HCT116 (cell line): Measurements from ENCODE around the gene CA4.

Experiments used
- POLR2A ChIP-seq: IDR thresholded peaks from 2 replicates; pipeline ENCODE4 v1.7.0; 2011; ENCODE audit warnings: borderline replicate concordance; ENCODE audit not compliant: insufficient read depth, insufficient read length; ENCODE audit errors: extremely low read depth
- POLR2AphosphoS5 ChIP-seq: IDR thresholded peaks from 2 replicates; pipeline ENCODE4 v1.6.1; 2011; ENCODE audit warnings: mild to moderate bottlenecking, low read depth, low read length, moderate library complexity
- TF ChIP-seq, protein P1 (sequence below), 3 experiments: fragments of 200-600 bp in 1 of 3; sonication (generic) in 1 of 3; IDR thresholded peaks in 2 of 3; conservative IDR thresholded peaks in 1 of 3; 2 replicates each; pipeline ENCODE4 v1.5.1; 2012 to 2017; ENCODE audit warnings: low read depth in 2 of 3, low read length in 2 of 3, antibody characterized with exemption in 1 of 3, borderline replicate concordance in 1 of 3, control low read depth in 1 of 3, mild to moderate bottlenecking in 1 of 3, mixed read lengths in 1 of 3, mixed run types in 1 of 3, moderate library complexity in 1 of 3; ENCODE audit not compliant: insufficient read depth in 1 of 3
- TF ChIP-seq, protein P2 (sequence below): IDR thresholded peaks from 2 replicates; pipeline ENCODE4 v1.6.1; 2012

DNA sequence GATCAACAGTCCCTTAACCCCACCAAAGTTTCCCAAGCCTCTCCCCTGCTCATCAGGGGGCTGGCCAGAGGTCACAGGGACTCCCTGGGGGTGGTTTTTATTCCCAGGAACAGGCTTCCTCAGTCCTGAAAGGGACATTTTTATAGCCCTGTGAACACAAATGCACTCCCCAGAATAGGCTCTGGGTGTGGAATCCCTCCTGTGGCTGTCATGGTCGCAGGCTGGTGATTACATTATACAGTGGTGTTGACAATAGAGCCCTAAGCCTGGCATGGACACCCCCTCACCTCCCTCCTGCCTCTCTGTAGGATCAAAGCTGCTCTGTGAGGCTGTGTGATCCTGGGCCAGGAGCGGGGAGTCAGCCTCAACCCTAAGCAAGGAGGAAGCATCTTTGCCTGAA is 1.4 kb upstream of the CA4 start:
- TF ChIP-seq, protein P1, sequence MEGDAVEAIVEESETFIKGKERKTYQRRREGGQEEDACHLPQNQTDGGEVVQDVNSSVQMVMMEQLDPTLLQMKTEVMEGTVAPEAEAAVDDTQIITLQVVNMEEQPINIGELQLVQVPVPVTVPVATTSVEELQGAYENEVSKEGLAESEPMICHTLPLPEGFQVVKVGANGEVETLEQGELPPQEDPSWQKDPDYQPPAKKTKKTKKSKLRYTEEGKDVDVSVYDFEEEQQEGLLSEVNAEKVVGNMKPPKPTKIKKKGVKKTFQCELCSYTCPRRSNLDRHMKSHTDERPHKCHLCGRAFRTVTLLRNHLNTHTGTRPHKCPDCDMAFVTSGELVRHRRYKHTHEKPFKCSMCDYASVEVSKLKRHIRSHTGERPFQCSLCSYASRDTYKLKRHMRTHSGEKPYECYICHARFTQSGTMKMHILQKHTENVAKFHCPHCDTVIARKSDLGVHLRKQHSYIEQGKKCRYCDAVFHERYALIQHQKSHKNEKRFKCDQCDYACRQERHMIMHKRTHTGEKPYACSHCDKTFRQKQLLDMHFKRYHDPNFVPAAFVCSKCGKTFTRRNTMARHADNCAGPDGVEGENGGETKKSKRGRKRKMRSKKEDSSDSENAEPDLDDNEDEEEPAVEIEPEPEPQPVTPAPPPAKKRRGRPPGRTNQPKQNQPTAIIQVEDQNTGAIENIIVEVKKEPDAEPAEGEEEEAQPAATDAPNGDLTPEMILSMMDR (IDR thresholded peaks at IDR 0.05 in 2 of 3, conservative IDR thresholded peaks at IDR 0.05 in 1 of 3; ENCODE audit: borderline replicate concordance in 1 of 3, insufficient read depth in 1 of 3, low read depth in 2 of 3, low read length in 2 of 3), result no peak
- TF ChIP-seq POLR2AphosphoS5 (no peak), POLR2A (no peak)
- TF ChIP-seq, protein P2, sequence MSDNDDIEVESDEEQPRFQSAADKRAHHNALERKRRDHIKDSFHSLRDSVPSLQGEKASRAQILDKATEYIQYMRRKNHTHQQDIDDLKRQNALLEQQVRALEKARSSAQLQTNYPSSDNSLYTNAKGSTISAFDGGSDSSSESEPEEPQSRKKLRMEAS, result no peak
